ENCODE measurements around the gene ZCCHC24.

DNA sequence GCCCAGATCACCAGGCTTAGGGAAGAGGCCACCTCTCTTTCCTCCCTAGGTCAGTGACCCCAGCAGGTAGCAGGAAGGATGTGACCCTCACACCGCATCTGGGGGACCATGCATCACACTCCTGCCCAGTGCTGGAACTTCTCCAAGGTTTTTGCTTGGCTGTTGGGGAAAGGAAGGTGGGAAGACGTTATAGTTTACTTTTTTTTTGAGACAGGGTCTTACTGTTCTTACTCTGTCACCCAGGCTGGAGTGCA lies 8.6 kb downstream of the ZCCHC24 start:
- no peak for TF ChIP-seq POLR2A (IDR thresholded peaks at IDR 0.05; ENCODE audit: control extremely low read depth in 1 of 2, low read depth in 2 of 2, low read length in 2 of 2)
- no peak for TF ChIP-seq SP4 (IDR thresholded peaks at IDR 0.05; ENCODE audit: low read length)
- no peak for TF ChIP-seq TAF1 (IDR thresholded peaks at IDR 0.05; ENCODE audit: low read depth, low read length)
- no peak for TF ChIP-seq BCL11A (IDR thresholded peaks at IDR 0.05; ENCODE audit: low read depth in 2 of 2, low read length in 2 of 2)
- TF ChIP-seq, protein P1, sequence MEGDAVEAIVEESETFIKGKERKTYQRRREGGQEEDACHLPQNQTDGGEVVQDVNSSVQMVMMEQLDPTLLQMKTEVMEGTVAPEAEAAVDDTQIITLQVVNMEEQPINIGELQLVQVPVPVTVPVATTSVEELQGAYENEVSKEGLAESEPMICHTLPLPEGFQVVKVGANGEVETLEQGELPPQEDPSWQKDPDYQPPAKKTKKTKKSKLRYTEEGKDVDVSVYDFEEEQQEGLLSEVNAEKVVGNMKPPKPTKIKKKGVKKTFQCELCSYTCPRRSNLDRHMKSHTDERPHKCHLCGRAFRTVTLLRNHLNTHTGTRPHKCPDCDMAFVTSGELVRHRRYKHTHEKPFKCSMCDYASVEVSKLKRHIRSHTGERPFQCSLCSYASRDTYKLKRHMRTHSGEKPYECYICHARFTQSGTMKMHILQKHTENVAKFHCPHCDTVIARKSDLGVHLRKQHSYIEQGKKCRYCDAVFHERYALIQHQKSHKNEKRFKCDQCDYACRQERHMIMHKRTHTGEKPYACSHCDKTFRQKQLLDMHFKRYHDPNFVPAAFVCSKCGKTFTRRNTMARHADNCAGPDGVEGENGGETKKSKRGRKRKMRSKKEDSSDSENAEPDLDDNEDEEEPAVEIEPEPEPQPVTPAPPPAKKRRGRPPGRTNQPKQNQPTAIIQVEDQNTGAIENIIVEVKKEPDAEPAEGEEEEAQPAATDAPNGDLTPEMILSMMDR (IDR thresholded peaks at IDR 0.05; ENCODE audit: control extremely low read depth in 1 of 3, insufficient read depth in 1 of 3, low read depth in 1 of 3, low read length in 3 of 3) = no peak
- TF ChIP-seq SIN3A (conservative IDR thresholded peaks at IDR 0.05 in 1 of 2, IDR thresholded peaks at IDR 0.05 in 1 of 2; ENCODE audit: low read depth in 1 of 2, low read length in 2 of 2) = no peak
- TF ChIP-seq, protein P2, sequence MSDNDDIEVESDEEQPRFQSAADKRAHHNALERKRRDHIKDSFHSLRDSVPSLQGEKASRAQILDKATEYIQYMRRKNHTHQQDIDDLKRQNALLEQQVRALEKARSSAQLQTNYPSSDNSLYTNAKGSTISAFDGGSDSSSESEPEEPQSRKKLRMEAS (IDR thresholded peaks at IDR 0.05) = no peak
- no peak for TF ChIP-seq POLR2AphosphoS5 (IDR thresholded peaks at IDR 0.05; ENCODE audit: low read depth, low read length)
- TF ChIP-seq, protein P3, sequence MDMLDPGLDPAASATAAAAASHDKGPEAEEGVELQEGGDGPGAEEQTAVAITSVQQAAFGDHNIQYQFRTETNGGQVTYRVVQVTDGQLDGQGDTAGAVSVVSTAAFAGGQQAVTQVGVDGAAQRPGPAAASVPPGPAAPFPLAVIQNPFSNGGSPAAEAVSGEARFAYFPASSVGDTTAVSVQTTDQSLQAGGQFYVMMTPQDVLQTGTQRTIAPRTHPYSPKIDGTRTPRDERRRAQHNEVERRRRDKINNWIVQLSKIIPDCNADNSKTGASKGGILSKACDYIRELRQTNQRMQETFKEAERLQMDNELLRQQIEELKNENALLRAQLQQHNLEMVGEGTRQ (IDR thresholded peaks at IDR 0.05; ENCODE audit: low read length) = no peak
